ENCODE data around the gene RAB40C.
A peak's percentile ranks its signal among the peaks of the same experiment; 100 is the strongest.

The RAB40C gene

GRCh38 chr16:633336-634050 lies 43.6 kb downstream of the RAB40C start:
- no peak for DNase-seq

- DNase-seq = no peak
Measured at GRCh38 chr16:634051-634670, 44.3 kb downstream of the RAB40C start.

- no peak for DNase-seq
Measured at GRCh38 chr16:634996-635395, 45.1 kb downstream of the RAB40C start.

GRCh38 chr16:635573-636205 lies 45.8 kb downstream of the RAB40C start:
- DNase-seq = no peak

- DNase-seq = peak; percentile 97 to 98
Measured at GRCh38 chr16:636206-637080, 46.6 kb downstream of the RAB40C start, which contains the start of gene METTL26. Gene METTL26 (minus strand): TSS chr16:636305. CDS start chr16:636290, 15 bp downstream.

- peak in 1 of 2 experiments; percentile 94 for DNase-seq
Measured at GRCh38 chr16:637081-638018, 47.5 kb downstream of the RAB40C start.

GRCh38 chr16:638034-638543 lies 48.2 kb downstream of the RAB40C start:
- no peak for DNase-seq

GRCh38 chr16:638836-639235 lies 49.0 kb downstream of the RAB40C start:
- no peak for DNase-seq

GRCh38 chr16:640614-641013 lies 50.7 kb downstream of the RAB40C start:
- DNase-seq = no peak

- DNase-seq = peak; percentile 69 to 85
Measured at GRCh38 chr16:641326-642188, 51.7 kb downstream of the RAB40C start, which contains the start of gene MCRIP2. Gene MCRIP2 (plus strand): TSS chr16:641828. CDS start chr16:641992, 164 bp downstream.

GRCh38 chr16:642189-643049 lies 52.6 kb downstream of the RAB40C start:
- DNase-seq = no peak

GRCh38 chr16:643050-643368 lies 53.1 kb downstream of the RAB40C start:
- DNase-seq = no peak

GRCh38 chr16:644556-644955 lies 54.7 kb downstream of the RAB40C start:
- no peak for DNase-seq

GRCh38 chr16:645852-646678 lies 56.2 kb downstream of the RAB40C start:
- DNase-seq = no peak

GRCh38 chr16:646679-647172 lies 56.9 kb downstream of the RAB40C start:
- no peak for DNase-seq

- no peak for DNase-seq
Measured at GRCh38 chr16:647173-647902, 57.5 kb downstream of the RAB40C start.

GRCh38 chr16:648071-648780 lies 58.4 kb downstream of the RAB40C start:
- DNase-seq = peak; percentile 14 to 43
